Ovary (tissue), 3 donors: Measurements from ENCODE around the gene MAST1.

Experiments used
- EP300 ChIP-seq: sonication (generic); formaldehyde crosslinking; IDR thresholded peaks from one replicate; pipeline ENCODE4 v1.6.1; 2017; ENCODE audit warnings: antibody characterized with exemption
- POLR2A ChIP-seq: fragments of 450-650 bp; IDR thresholded peaks from one replicate; pipeline ENCODE4 v1.6.1; 2017; ENCODE audit warnings: antibody characterized with exemption, mild to moderate bottlenecking, moderate library complexity
- TF ChIP-seq, protein P1 (sequence below), 3 donors: fragments of 450-650 bp in 2 of 3; fragments of 200-600 bp in 1 of 3; IDR thresholded peaks; one replicate each; pipeline versions ENCODE4 v1.5.1 to v1.8.0; 2016 to 2022; ENCODE audit warnings: antibody characterized with exemption in 3 of 3, mild to moderate bottlenecking in 1 of 3
- donor health status: DM: no; HTN: no; CAD: no.

DNA sequence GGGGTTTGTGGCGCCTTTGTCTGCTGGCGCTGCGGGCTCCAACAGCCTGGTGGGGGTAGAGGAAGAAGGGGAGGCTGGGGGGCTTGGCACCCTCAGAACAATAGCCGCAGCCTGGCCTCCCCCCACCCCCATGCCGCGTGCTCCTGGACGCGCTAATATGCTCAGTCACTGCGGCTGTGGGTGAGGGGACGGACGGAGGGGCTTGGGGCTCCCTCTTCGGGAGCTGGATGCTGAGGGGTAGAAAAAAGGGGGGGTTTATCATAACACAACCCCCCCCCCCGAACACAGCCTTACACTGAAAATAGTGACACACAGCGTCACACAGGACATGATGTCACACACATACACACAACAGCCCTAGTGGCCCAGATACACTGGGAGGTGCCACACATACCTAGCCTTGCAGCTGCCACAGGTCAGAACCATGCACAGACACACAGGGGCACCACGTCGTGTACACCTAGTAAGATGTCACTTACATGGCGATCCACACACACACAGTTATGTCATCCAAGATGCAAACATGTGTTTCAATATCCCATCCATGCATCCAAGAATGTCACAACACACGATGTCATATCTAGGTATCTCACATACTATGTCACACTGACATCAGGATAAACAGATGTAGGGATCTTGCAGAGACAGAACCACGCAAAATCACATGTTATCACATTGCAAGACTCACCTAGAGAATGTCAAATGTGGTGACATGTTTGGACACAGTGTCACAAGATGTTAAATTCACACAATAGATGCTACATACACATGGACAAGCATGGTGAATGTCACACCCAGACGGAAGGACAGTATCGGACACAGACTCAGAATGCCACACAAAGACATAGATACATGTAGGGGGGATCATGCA lies 806 bp downstream of the MAST1 start:
- TF ChIP-seq, protein P1, sequence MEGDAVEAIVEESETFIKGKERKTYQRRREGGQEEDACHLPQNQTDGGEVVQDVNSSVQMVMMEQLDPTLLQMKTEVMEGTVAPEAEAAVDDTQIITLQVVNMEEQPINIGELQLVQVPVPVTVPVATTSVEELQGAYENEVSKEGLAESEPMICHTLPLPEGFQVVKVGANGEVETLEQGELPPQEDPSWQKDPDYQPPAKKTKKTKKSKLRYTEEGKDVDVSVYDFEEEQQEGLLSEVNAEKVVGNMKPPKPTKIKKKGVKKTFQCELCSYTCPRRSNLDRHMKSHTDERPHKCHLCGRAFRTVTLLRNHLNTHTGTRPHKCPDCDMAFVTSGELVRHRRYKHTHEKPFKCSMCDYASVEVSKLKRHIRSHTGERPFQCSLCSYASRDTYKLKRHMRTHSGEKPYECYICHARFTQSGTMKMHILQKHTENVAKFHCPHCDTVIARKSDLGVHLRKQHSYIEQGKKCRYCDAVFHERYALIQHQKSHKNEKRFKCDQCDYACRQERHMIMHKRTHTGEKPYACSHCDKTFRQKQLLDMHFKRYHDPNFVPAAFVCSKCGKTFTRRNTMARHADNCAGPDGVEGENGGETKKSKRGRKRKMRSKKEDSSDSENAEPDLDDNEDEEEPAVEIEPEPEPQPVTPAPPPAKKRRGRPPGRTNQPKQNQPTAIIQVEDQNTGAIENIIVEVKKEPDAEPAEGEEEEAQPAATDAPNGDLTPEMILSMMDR (IDR thresholded peaks at IDR 0.05) = no peak
- TF ChIP-seq POLR2A (no peak), EP300 (no peak)
